ENCODE results near the gene UGT1A10. TPM values are rescaled to one million over a fixed set of nuclear protein-coding genes. Genes with fewer than 3 reads are reported as not detected.

UGT1A10 gene
- total and polyA plus RNA-seq, 2 donors (not counting 3 experiments of a cell fraction or from before 2014, with no cell fraction given): not detected

- H3K36me3 ChIP-seq (ENCODE audit: control insufficient read depth in 2 of 2, extremely low read depth in 1 of 2, insufficient read depth in 2 of 2, low read length in 2 of 2): no peaks in the 10 kb centered on the region
- H3K9me3 ChIP-seq (replicated peaks; ENCODE audit: control insufficient read depth, insufficient read depth, low read length): no peaks in the 10 kb centered on the region
- POLR2A ChIA-PET: no interaction called here
- no peak overlapping the region for H3K4me3 ChIP-seq (replicated peaks in 1 of 3; ENCODE audit: insufficient read depth in 1 of 3, low read depth in 1 of 3, low read length in 3 of 3)
- TF ChIP-seq CTCF (IDR thresholded peaks at IDR 0.05; ENCODE audit: extremely low read depth in 1 of 2, insufficient read depth in 1 of 2, low read depth in 1 of 2, low read length in 2 of 2) (no peak), MYC (IDR thresholded peaks at IDR 0.05; ENCODE audit: low read depth, low read length) (no peak), EZH2 (IDR thresholded peaks at IDR 0.05; ENCODE audit: borderline replicate concordance, low read depth, low read length, severe bottlenecking) (no peak), POLR2AphosphoS5 (IDR thresholded peaks at IDR 0.05; ENCODE audit: insufficient read depth, low read depth, low read length) (no peak), GATA2 (IDR thresholded peaks at IDR 0.05; ENCODE audit: insufficient read depth, insufficient read length, low read depth, low read length) (no peak), MAX (IDR thresholded peaks at IDR 0.05; ENCODE audit: insufficient read depth, insufficient read length) (no peak), JUN (IDR thresholded peaks at IDR 0.05; ENCODE audit: borderline replicate concordance, insufficient read depth, insufficient read length, low read depth) (no peak), POLR2A (IDR thresholded peaks at IDR 0.05; ENCODE audit: low read depth, low read length) (no peak), FOS (IDR thresholded peaks at IDR 0.05; ENCODE audit: borderline replicate concordance, insufficient read depth, low read length) (no peak)
- DNase-seq (ENCODE audit: low read depth, low spot score) (no peak), FAIRE-seq (no peak)
- no peaks in the 10 kb centered on the region for H3K9me1 ChIP-seq (replicated peaks; ENCODE audit: control insufficient read depth, extremely low read depth, insufficient read depth, low read length)
- no peaks in the 10 kb centered on the region for H3K4me1 ChIP-seq (ENCODE audit: control insufficient read depth, extremely low read depth, insufficient read depth, low read length)
- dilution Hi-C loops (cut with MboI; ENCODE audit: extremely low pct_ligation_motif_present, low sequenced_read_pairs): no loop called here
- intact Hi-C loops (cut with micrococcal nuclease): no loop called here
- CTCF ChIA-PET: no interaction called here
- H3K79me2 ChIP-seq (ENCODE audit: control insufficient read depth, insufficient read depth, low read length): no peaks in the 10 kb centered on the region
- H4K20me1 ChIP-seq (replicated peaks; ENCODE audit: control insufficient read depth, extremely low read depth, insufficient read depth, low read length): no peaks in the 10 kb centered on the region
- no peak overlapping the region for H3K9ac ChIP-seq (replicated peaks; ENCODE audit: extremely low read depth, insufficient read depth, low read length)
- H3K27me3 ChIP-seq (ENCODE audit: control insufficient read depth in 2 of 2, insufficient read depth in 2 of 2, low read length in 2 of 2): no peaks in the 10 kb centered on the region
- no peak overlapping the region for H2AFZ ChIP-seq (ENCODE audit: low read depth, low read length)
- no peak overlapping the region for H3K4me2 ChIP-seq (ENCODE audit: insufficient read depth, low read length)
- H3K27ac ChIP-seq (ENCODE audit: insufficient read depth, low read depth, low read length): no peak overlapping the region
- BruUV-seq (replicated peaks): no TSS peak
Measured at GRCh38 chr2:233816334-233816733, 180.1 kb downstream of the UGT1A10 start.
